MM.1S (cell line): ENCODE measurements around the gene OSBP2.

Experiments used
- DNase-seq: peaks from one replicate; pipeline ENCODE4 v3.0.0-alpha.2; 2015
- H2AFZ ChIP-seq: fragments of 300-600 bp; sonication (generic); 2 replicates; pipeline ENCODE4 v1.6.0; 2016; ENCODE audit warnings: antibody characterized with exemption, low read length
- H3F3A ChIP-seq: fragments of 300-600 bp; sonication (generic); 2 replicates; pipeline ENCODE4 v1.6.1; 2016; ENCODE audit warnings: mild to moderate bottlenecking, antibody characterized with exemption, low read length, moderate library complexity, mixed read lengths; ENCODE audit not compliant: insufficient read depth
- H3K27ac ChIP-seq: fragments of 300-600 bp; sonication (generic); 2 replicates; pipeline ENCODE4 v1.5.1; 2016; ENCODE audit warnings: mild to moderate bottlenecking, low read length
- H3K27me3 ChIP-seq: fragments of 300-600 bp; sonication (generic); replicated peaks from 2 replicates; pipeline ENCODE4 v1.6.0; 2016; ENCODE audit warnings: low read length; ENCODE audit not compliant: insufficient read depth
- H3K36me3 ChIP-seq: fragments of 300-600 bp; sonication (generic); replicated peaks from 2 replicates; pipeline ENCODE4 v1.6.1; 2016; ENCODE audit warnings: mild to moderate bottlenecking, low read length, mixed read lengths; ENCODE audit not compliant: insufficient read depth
- H3K4me1 ChIP-seq: fragments of 300-600 bp; sonication (generic); 2 replicates; pipeline ENCODE4 v1.6.1; 2016; ENCODE audit warnings: low read length, mixed read lengths
- H3K4me2 ChIP-seq: fragments of 300-600 bp; sonication (generic); 2 replicates; pipeline ENCODE4 v1.6.0; 2016; ENCODE audit warnings: low read depth, low read length
- H3K4me3 ChIP-seq: fragments of 300-600 bp; sonication (generic); 2 replicates; pipeline ENCODE4 v1.5.1; 2016; ENCODE audit warnings: low read length, mixed read lengths
- H3K79me2 ChIP-seq: fragments of 300-600 bp; sonication (generic); 2 replicates; pipeline ENCODE4 v1.6.1; 2016; ENCODE audit warnings: mixed run types, low read length, mixed read lengths
- H3K9ac ChIP-seq: fragments of 300-600 bp; sonication (generic); 2 replicates; pipeline ENCODE4 v1.6.1; 2016; ENCODE audit warnings: low read length, mixed read lengths
- H3K9me2 ChIP-seq: fragments of 300-600 bp; sonication (generic); replicated peaks from 2 replicates; pipeline ENCODE4 v1.6.1; 2016; ENCODE audit warnings: mild to moderate bottlenecking, low read length, mixed read lengths; ENCODE audit not compliant: insufficient read depth
- H3K9me3 ChIP-seq: fragments of 300-600 bp; sonication (generic); replicated peaks from 2 replicates; pipeline ENCODE4 v1.6.1; 2016; ENCODE audit warnings: mild to moderate bottlenecking, low read length, mixed read lengths; ENCODE audit not compliant: insufficient read depth
- H4K20me1 ChIP-seq: fragments of 300-600 bp; sonication (generic); 2 replicates; pipeline ENCODE4 v1.6.1; 2016; ENCODE audit warnings: mild to moderate bottlenecking, low read length, moderate library complexity, mixed read lengths; ENCODE audit not compliant: insufficient read depth
- EZH2 ChIP-seq: fragments of 300-600 bp; sonication (generic); optimal IDR thresholded peaks from 2 replicates; pipeline ENCODE3; 2017; ENCODE audit warnings: low read depth, mild to moderate bottlenecking, antibody characterized with exemption, low read length, mixed read lengths
- EZH2phosphoT487 ChIP-seq: fragments of 300-600 bp; sonication (generic); IDR thresholded peaks from 2 replicates; pipeline ENCODE4 v1.6.1; 2018; ENCODE audit warnings: antibody characterized with exemption, low read length
- TF ChIP-seq, protein P1 (sequence below): fragments of 300-600 bp; sonication (generic); IDR thresholded peaks from 2 replicates; pipeline ENCODE4 v1.5.1; 2016; ENCODE audit warnings: antibody characterized with exemption, low read length, mixed read lengths

Gene OSBP2

DNA sequence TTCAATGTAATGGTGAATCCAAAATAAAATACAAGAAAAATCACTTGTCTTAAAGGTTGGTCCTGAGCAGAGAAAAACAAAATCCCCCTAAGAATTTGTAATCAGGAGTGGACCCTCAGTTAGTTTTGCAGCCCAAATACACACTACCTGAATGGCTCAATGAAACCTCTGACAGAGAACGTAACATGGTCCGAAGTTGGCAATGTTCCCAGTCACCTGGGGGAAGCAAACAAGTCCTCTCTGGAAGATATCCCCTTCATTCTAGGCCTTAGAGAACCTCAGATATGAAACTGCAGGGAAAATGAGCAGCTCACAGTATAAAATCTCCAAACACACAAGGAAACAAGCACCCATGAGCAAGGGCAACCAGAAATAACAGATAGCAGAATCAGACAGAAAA, 215.7 kb downstream of the OSBP2 start:
- no peaks in the 10 kb centered on the region for H3F3A ChIP-seq
- no peak overlapping the region for H3K9ac ChIP-seq
- no peaks in the 10 kb centered on the region for H3K27me3 ChIP-seq
- no peaks in the 10 kb centered on the region for H3K36me3 ChIP-seq
- no peaks in the 10 kb centered on the region for H3K9me2 ChIP-seq
- H2AFZ ChIP-seq: no peak overlapping the region
- no peaks in the 10 kb centered on the region for H4K20me1 ChIP-seq
- TF ChIP-seq EZH2phosphoT487 (no peak), EZH2 (no peak)
- TF ChIP-seq, protein P1, sequence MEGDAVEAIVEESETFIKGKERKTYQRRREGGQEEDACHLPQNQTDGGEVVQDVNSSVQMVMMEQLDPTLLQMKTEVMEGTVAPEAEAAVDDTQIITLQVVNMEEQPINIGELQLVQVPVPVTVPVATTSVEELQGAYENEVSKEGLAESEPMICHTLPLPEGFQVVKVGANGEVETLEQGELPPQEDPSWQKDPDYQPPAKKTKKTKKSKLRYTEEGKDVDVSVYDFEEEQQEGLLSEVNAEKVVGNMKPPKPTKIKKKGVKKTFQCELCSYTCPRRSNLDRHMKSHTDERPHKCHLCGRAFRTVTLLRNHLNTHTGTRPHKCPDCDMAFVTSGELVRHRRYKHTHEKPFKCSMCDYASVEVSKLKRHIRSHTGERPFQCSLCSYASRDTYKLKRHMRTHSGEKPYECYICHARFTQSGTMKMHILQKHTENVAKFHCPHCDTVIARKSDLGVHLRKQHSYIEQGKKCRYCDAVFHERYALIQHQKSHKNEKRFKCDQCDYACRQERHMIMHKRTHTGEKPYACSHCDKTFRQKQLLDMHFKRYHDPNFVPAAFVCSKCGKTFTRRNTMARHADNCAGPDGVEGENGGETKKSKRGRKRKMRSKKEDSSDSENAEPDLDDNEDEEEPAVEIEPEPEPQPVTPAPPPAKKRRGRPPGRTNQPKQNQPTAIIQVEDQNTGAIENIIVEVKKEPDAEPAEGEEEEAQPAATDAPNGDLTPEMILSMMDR: no peak
- no peak overlapping the region for H3K27ac ChIP-seq
- no peak overlapping the region for H3K4me2 ChIP-seq
- no peaks in the 10 kb centered on the region for H3K79me2 ChIP-seq
- H3K4me1 ChIP-seq: no peaks in the 10 kb centered on the region
- DNase-seq: no peak
- no peaks in the 10 kb centered on the region for H3K9me3 ChIP-seq
- no peak overlapping the region for H3K4me3 ChIP-seq

DNA sequence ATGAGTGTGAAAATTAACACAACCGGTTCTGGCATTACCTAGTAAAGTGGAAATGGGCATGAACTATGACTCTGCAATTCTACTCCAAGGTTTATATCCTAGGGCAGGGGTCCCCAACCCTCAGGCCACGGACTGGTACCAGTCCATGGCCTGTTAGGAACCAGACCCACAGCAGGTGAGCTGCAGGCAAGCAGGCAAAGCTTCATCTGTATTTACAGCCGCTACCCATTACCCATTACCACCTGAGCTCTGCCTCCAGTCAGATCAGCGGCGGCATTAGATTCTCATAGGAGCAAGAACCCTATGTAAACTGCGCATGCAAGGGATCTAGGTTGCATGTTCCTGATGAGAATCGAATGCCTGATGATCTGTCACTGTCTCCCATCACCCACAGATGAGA, 224.1 kb downstream of the OSBP2 start:
- Histone ChIP-seq H3K27me3 (no peaks in the 10 kb centered on the region), H3K9me2 (no peaks in the 10 kb centered on the region)

DNA sequence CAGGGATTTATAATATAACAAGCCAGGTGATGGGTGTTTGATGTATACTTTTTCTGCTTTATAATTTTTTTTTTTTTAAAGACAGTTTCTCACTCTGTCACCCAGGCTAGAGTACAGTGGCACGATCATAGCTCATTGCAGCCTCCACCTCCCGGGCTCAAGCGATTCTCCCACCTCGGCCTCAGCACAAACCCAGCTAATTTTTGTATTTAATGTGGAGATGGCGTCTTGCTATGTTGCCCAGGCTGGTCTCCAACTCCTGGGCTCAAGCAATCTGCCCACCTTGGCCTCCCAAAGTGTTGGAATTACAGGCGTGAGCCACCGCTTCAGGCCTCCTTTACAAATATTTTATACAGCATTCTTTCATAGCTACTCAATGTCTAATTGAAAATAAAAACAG, 225.3 kb downstream of the OSBP2 start:
- Histone ChIP-seq H2AFZ (no peak overlapping the region), H3K4me1 (no peaks in the 10 kb centered on the region), H3F3A (no peaks in the 10 kb centered on the region), H3K4me3 (no peak overlapping the region), H3K36me3 (no peaks in the 10 kb centered on the region), H3K27ac (no peak overlapping the region), H3K79me2 (no peaks in the 10 kb centered on the region), H3K9me3 (no peaks in the 10 kb centered on the region), H3K4me2 (no peak overlapping the region), H3K9ac (no peak overlapping the region), H3K9me2 (no peaks in the 10 kb centered on the region), H3K27me3 (no peaks in the 10 kb centered on the region), H4K20me1 (no peaks in the 10 kb centered on the region)
- TF ChIP-seq EZH2 (no peak), EZH2phosphoT487 (no peak)
- TF ChIP-seq, protein P1: no peak
- no peak for DNase-seq

More for the DNA sequence above, 224.1 kb downstream of the OSBP2 start:
- H3K9ac ChIP-seq: no peak overlapping the region
- no peaks in the 10 kb centered on the region for H4K20me1 ChIP-seq
- H3K27ac ChIP-seq: no peak overlapping the region
- DNase-seq: no peak
- H3K79me2 ChIP-seq: no peaks in the 10 kb centered on the region
- H3K36me3 ChIP-seq: no peaks in the 10 kb centered on the region
- TF ChIP-seq EZH2 (no peak), EZH2phosphoT487 (no peak)
- TF ChIP-seq, protein P1: no peak
- H3K4me1 ChIP-seq: no peaks in the 10 kb centered on the region
- H3F3A ChIP-seq: no peaks in the 10 kb centered on the region
- H3K4me2 ChIP-seq: no peak overlapping the region
- no peak overlapping the region for H3K4me3 ChIP-seq
- no peak overlapping the region for H2AFZ ChIP-seq
- no peaks in the 10 kb centered on the region for H3K9me3 ChIP-seq
